Measurements from ENCODE around the gene DTNB.

GRCh38 chr2:25374411-25374810 lies 299.0 kb downstream of the DTNB start:
- TF ChIP-seq CTCF (IDR thresholded peaks at IDR 0.05) (no peak), POLR2A (IDR thresholded peaks at IDR 0.05) (no peak), POLR2AphosphoS5 (IDR thresholded peaks at IDR 0.05) (no peak), EP300 (IDR thresholded peaks at IDR 0.05) (no peak)

Data from gastroesophageal sphincter (tissue), 3 donors.